Spleen (tissue), 11 donors: ENCODE results near the gene GPR85. TPM values are rescaled to one million over a fixed set of nuclear protein-coding genes. Genes with fewer than 3 reads are reported as not detected.
"Not testable (repeated sequence)": the region's sequence is repeated elsewhere in the genome, so short reads cannot be mapped to it uniquely, and the experiment has no call there.

Experiments
- DNase-seq: peaks from one replicate; pipeline ENCODE4 v3.0.0-alpha.2; 2020
- H3K27ac ChIP-seq, 8 donors: fragments of 200-600 bp; sonication (generic) in 7 of 8; 1 replicate in 4 of 8; 2 replicates in 4 of 8; pipeline versions ENCODE4 v1.5.0 to v1.8.0; 2016 to 2021; ENCODE audit warnings: inconsistent platforms in 4 of 8, mild to moderate bottlenecking in 4 of 8, moderate library complexity in 1 of 8
- H3K27me3 ChIP-seq, 7 donors: fragments of 200-600 bp; sonication (generic) in 6 of 7; replicated peaks in 1 of 7; 1 replicate in 4 of 7; 2 replicates in 3 of 7; pipeline versions ENCODE4 v1.5.0 to v1.8.0; 2016 to 2021; ENCODE audit warnings: inconsistent platforms in 3 of 7, mild to moderate bottlenecking in 1 of 7
- H3K36me3 ChIP-seq, 6 donors: fragments of 200-600 bp; sonication (generic) in 5 of 6; 1 replicate in 4 of 6; 2 replicates in 2 of 6; pipeline versions ENCODE4 v1.5.0 to v1.8.0; 2016 to 2021; ENCODE audit warnings: inconsistent platforms in 2 of 6
- H3K4me1 ChIP-seq, 6 donors: fragments of 200-600 bp; sonication (generic) in 5 of 6; 1 replicate in 3 of 6; 2 replicates in 3 of 6; pipeline versions ENCODE4 v1.5.0 to v1.8.0; 2016 to 2021; ENCODE audit warnings: inconsistent platforms in 3 of 6
- H3K4me3 ChIP-seq, 8 donors: fragments of 200-600 bp; sonication (generic) in 7 of 8; 1 replicate in 4 of 8; 2 replicates in 4 of 8; pipeline versions ENCODE4 v1.5.0 to v1.8.0; 2016 to 2021; ENCODE audit warnings: inconsistent platforms in 4 of 8, mild to moderate bottlenecking in 4 of 8, moderate library complexity in 2 of 8
- H3K9me3 ChIP-seq, 8 donors: fragments of 200-600 bp; sonication (generic) in 7 of 8; 1 replicate in 4 of 8; 2 replicates in 4 of 8; pipeline versions ENCODE4 v1.5.0 to v1.8.0; 2016 to 2021; ENCODE audit warnings: inconsistent platforms in 4 of 8
- POLR2A ChIP-seq, 3 donors: fragments of 450-650 bp; IDR thresholded peaks; one replicate each; pipeline ENCODE4 v1.5.1; 2017; ENCODE audit warnings: antibody characterized with exemption in 3 of 3, mild to moderate bottlenecking in 1 of 3
- POLR2AphosphoS5 ChIP-seq, 3 donors: sonication (generic); formaldehyde crosslinking; IDR thresholded peaks; one replicate each; pipeline ENCODE4 v1.5.1; 2017; ENCODE audit warnings: antibody characterized with exemption in 3 of 3
- WGBS, 5 donors: extraction: QIAGEN DNeasy Blood & Tissue Kit in 3 of 5; methylation state at CpG; one replicate each; pipeline versions ENCODE4 v1.1.5 to v1.1.7; 2013 to 2018; 5-methylcytosine and 5-hydroxymethylcytosine counted together
- intact Hi-C: fragments of 100-400 bp; cut with DNase I; formaldehyde crosslinking; loops from one replicate; pipeline ENCODE4 v1.15.0; 2023; ENCODE audit warnings: low total_unique reads
- polyA plus RNA-seq, 3 donors: library from polyadenylated mRNA; stranded (reverse); fragments of 200-250 nt; gene quantifications; one replicate each; pipeline ENCODE4 v1.2.1, GENCODE V29; 2013
- total RNA-seq, 7 donors: library from RNA; depleted of rRNA in 3 of 7; stranded (reverse); fragments of >200 nt in 3 of 7; fragmentation: NEBNext Ultra II Directional in 4 of 7; extraction: Animal tissue kit (Norgen Biotek cat#: 25700) in 4 of 7; gene quantifications; one replicate each; pipeline versions ENCODE4 v1.1.0 to v1.2.1, GENCODE V29; 2016 to 2021
- TF ChIP-seq, protein P1 (sequence below), 11 experiments: fragments of 200-600 bp in 7 of 11; fragments of 450-650 bp in 4 of 11; sonication (generic) in 4 of 11; IDR thresholded peaks in 8 of 11; conservative IDR thresholded peaks in 3 of 11; 1 replicate in 7 of 11; 2 replicates in 4 of 11; pipeline versions ENCODE4 v1.4.0 to v1.8.0; 2016 to 2021; ENCODE audit warnings: antibody characterized with exemption in 11 of 11, inconsistent platforms in 4 of 11, mild to moderate bottlenecking in 1 of 11
- donor health status: healthy with polysubstance abuse.
- donor health status: DM: no; HTN: no; CAD: no; lungs with moderate emphysema.
- donor health status: DM: no; HTN: no; CAD: no.
- donor health status: Bipolar disorder and iron deficiency.
- donor health status: healthy.
- donor health status: DM: no; HTN: no; CAD: no.
- donor health status: DM: yes; HTN: yes; CAD: no.

Gene GPR85
- total and polyA plus RNA-seq, 10 donors = 1.3 to 11.3 (median 5.2) TPM

DNA sequence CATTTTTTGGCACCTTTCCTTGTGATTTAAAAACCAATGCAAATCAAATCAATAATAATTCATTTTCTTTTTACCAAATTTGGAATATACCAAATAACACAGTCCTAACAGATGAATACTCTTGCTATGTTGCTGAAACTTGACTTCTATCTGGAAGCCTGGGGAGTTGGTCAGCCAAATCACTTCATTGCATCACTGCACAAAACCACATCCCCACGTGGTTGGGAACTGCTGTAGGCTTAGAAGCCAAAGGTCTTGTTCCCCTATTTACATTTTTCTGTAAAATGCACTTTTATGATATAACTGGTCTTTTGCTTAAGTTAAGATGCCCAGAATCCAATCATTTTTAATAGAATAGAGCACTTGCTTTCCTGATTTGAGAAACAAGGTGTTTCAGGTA is 15.2 kb downstream of the GPR85 start:
- no peak overlapping the region for H3K27ac ChIP-seq
- no peak for DNase-seq
- no peaks in the 10 kb centered on the region for H3K27me3 ChIP-seq
- TF ChIP-seq POLR2A (IDR thresholded peaks at IDR 0.05) (no peak), POLR2AphosphoS5 (IDR thresholded peaks at IDR 0.05) (no peak)
- TF ChIP-seq, protein P1, sequence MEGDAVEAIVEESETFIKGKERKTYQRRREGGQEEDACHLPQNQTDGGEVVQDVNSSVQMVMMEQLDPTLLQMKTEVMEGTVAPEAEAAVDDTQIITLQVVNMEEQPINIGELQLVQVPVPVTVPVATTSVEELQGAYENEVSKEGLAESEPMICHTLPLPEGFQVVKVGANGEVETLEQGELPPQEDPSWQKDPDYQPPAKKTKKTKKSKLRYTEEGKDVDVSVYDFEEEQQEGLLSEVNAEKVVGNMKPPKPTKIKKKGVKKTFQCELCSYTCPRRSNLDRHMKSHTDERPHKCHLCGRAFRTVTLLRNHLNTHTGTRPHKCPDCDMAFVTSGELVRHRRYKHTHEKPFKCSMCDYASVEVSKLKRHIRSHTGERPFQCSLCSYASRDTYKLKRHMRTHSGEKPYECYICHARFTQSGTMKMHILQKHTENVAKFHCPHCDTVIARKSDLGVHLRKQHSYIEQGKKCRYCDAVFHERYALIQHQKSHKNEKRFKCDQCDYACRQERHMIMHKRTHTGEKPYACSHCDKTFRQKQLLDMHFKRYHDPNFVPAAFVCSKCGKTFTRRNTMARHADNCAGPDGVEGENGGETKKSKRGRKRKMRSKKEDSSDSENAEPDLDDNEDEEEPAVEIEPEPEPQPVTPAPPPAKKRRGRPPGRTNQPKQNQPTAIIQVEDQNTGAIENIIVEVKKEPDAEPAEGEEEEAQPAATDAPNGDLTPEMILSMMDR (IDR thresholded peaks at IDR 0.05 in 8 of 11, conservative IDR thresholded peaks at IDR 0.05 in 3 of 11) = no peak
- WGBS, 5 donors = 2 to 7% (median 4%) methylated on average over 1 of the region's 1 CpG
- intact Hi-C loops = no loop called here
- H3K36me3 ChIP-seq = no peaks in the 10 kb centered on the region
- no peak overlapping the region for H3K4me3 ChIP-seq
- H3K9me3 ChIP-seq = no peaks in the 10 kb centered on the region
- H3K4me1 ChIP-seq = peaks cover 0 to 6% (median 0%) of the 10 kb centered on the region in 6 donors

DNA sequence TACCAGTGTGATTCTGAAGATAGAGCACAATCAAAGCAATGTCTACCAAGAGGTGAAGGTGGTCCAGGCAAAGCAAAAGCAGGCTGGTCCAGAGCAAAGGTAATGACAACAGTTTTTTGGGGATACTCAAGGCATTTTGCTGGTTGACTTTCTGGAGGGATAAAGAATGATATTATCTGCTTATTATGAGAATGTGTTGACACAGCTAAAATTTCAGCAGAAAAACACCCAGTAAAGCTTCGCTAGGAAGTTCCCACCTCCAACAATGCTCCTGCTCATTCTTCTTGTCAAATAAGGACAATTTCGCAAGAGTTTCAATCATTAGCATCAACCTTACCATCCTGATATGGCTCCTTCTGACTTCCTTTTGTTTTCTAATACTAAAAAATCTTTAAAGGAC is 24.1 kb downstream of the GPR85 start:
- H3K4me1 ChIP-seq = no peaks in the 10 kb centered on the region
- WGBS, 5 donors = 74 to 88% (median 78%) methylated on average over 2 of the region's 2 CpGs
- H3K36me3 ChIP-seq = no peaks in the 10 kb centered on the region
- no peaks in the 10 kb centered on the region for H3K27me3 ChIP-seq
- DNase-seq = no peak
- H3K27ac ChIP-seq = no peak overlapping the region
- intact Hi-C loops = no loop called here
- H3K4me3 ChIP-seq = no peak overlapping the region
- no peak for TF ChIP-seq POLR2A (IDR thresholded peaks at IDR 0.05)
- TF ChIP-seq, protein P1 (IDR thresholded peaks at IDR 0.05 in 8 of 11, conservative IDR thresholded peaks at IDR 0.05 in 3 of 11) = no peak
- TF ChIP-seq POLR2AphosphoS5 (IDR thresholded peaks at IDR 0.05) = no peak
- H3K9me3 ChIP-seq = no peaks in the 10 kb centered on the region

DNA sequence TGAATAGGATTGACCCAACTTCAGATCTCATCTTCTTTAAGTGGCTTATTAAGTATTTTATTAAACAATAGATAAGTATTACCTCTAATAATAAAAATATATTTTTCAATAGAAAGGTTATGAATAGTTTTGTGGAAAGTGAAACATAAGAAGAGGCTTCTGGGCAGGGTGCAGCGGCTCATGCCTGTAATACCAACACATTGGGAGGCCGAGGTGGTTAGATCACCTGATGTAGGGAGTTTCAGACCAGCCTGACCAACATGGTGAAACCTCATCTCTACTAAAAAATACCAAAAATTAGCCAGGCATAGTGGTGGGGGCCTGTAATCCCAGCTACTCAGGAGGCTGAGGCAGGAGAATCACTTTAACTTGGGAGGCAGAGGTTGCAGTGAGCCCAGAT is 26.5 kb downstream of the GPR85 start:
- intact Hi-C loops = no loop called here

DNA sequence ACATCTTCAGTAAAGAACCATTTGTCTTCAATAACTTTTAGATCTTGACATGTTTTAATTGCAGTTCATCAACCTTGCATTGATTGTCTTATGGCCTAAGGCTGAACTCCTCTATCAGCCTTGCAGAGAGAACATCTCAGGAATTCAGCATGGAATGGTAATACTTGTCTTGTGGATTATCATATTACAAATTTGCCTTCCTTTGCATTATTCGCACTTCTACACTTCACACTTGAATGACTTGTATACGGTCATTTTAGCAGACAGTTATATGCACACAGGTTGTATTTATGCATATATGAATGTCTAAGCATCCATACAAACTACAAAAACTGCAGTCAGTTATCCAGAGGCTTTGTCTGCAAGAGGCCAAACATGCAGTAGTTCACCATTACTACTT is 31.7 kb downstream of the GPR85 start:
- Histone ChIP-seq H3K27ac (no peak overlapping the region), H3K36me3 (no peaks in the 10 kb centered on the region), H3K4me1 (no peaks in the 10 kb centered on the region), H3K4me3 (no peak overlapping the region), H3K27me3 (no peaks in the 10 kb centered on the region), H3K9me3 (peaks cover 0 to 3% (median 0%) of the 10 kb centered on the region in 8 donors)
- 42 to 70% (median 42%) methylated on average over 2 of the region's 2 CpGs for WGBS, 5 donors
- intact Hi-C loops = no loop called here
- DNase-seq = no peak
- TF ChIP-seq, protein P1 (IDR thresholded peaks at IDR 0.05 in 8 of 11, conservative IDR thresholded peaks at IDR 0.05 in 3 of 11) = no peak
- TF ChIP-seq POLR2AphosphoS5 (IDR thresholded peaks at IDR 0.05) (no peak), POLR2A (IDR thresholded peaks at IDR 0.05) (no peak)

More for the DNA sequence above, 26.5 kb downstream of the GPR85 start:
- TF ChIP-seq POLR2A (IDR thresholded peaks at IDR 0.05) (no peak), POLR2AphosphoS5 (IDR thresholded peaks at IDR 0.05) (no peak)
- TF ChIP-seq, protein P1 (IDR thresholded peaks at IDR 0.05 in 8 of 11, conservative IDR thresholded peaks at IDR 0.05 in 3 of 11) = no peak
- Histone ChIP-seq H3K9me3 (no peaks in the 10 kb centered on the region), H3K36me3 (no peaks in the 10 kb centered on the region), H3K27ac (no peak overlapping the region), H3K4me3 (no peak overlapping the region), H3K4me1 (no peaks in the 10 kb centered on the region), H3K27me3 (no peaks in the 10 kb centered on the region)
- WGBS, 5 donors = 77 to 97% (median 81%) methylated on average over 2 of the region's 2 CpGs
- no peak for DNase-seq

DNA sequence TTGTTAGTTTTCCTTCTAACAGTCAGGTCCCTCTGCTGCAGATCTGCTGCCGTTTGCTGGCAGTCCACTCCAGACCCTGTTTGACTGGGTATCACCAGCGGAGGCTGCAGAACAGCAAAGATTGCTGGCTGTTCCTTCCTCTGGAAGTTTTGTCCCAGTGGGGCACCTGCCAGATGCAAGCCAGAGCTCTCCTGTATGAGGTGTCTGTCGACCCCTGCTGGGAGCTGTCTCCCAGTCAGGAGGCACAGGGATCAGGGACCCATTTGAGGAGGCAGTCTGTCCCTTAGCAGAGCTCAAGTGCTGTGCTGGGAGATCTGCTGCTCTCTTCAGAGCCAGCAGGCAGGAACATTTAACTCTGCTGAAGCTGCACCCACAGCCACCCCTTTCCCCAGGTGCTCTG is 32.4 kb downstream of the GPR85 start:
- H3K4me3 ChIP-seq, H3K9me3 ChIP-seq, intact Hi-C loops, H3K27ac ChIP-seq, H3K36me3 ChIP-seq, H3K4me1 ChIP-seq, H3K27me3 ChIP-seq: not testable (repeated sequence)
- WGBS, 5 donors = 67 to 87% (median 74%) methylated on average over 2 to 3 of the region's 3 CpGs
- peak; percentile 57 for DNase-seq

DNA sequence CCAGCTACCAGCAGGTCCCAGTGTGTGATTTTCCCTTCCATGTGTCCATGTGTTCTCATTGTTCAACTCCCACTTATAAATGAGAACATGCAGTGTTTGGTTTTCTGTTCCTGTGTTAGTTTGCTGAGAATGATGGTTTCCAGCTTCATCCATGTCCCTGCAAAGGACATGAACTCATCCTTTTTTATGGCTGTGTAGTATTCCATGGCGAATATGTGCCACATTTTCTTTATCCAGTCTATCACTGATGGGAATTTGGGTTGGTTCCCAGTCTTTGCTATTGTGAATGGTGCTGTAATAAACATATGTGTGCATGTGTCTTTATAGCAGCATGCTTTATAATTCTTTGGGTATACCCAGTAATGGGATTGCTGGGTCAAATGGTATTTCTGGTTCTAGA is 37.4 kb downstream of the GPR85 start:
- H3K4me1 ChIP-seq, H3K4me3 ChIP-seq, intact Hi-C loops, H3K27ac ChIP-seq, DNase-seq, H3K27me3 ChIP-seq, H3K36me3 ChIP-seq: not testable (repeated sequence)
- 61 to 83% (median 78%) methylated on average over 1 of the region's 1 CpG for WGBS, 5 donors
- H3K9me3 ChIP-seq = peaks cover 0 to 10% (median 2%) of the 10 kb centered on the region in 8 donors
